HepG2 (cell line): ENCODE measurements around the gene CACNG4. TPM values are rescaled to one million over a fixed set of nuclear protein-coding genes. Genes with fewer than 3 reads are reported as not detected.
A peak's percentile ranks its signal among the peaks of the same experiment; 100 is the strongest.

Source experiments
- ATAC-seq: fragments of 200-7000 bp; cut with Tn5 transposase; 3 replicates; pipeline ENCODE4 v1.9.1; 2020; ENCODE audit warnings: mild to moderate bottlenecking, moderate library complexity
- BruUV-seq: library from RNA; stranded (reverse); fragments of 400-500 nt; replicated peaks from 2 replicates; lab custom pipeline; 2021; lab: Mats Ljungman, UMichigan
- CTCF ChIA-PET: fragments of 300-600 bp; formaldehyde crosslinking; extraction: SDS; loops from one replicate; lab custom pipeline; 2021; ENCODE audit warnings: low total read pairs, inconsistent platforms, low intra/inter-chr PET ratio; lab: Yijun Ruan, JAX
- POLR2A ChIA-PET: fragments of 350-600 bp; sonication (Branson Sonifier 250); formaldehyde crosslinking; loops from one replicate; lab custom pipeline; 2020; ENCODE audit warnings: antibody characterized with exemption, inconsistent platforms; lab: Yijun Ruan, JAX
- DNase-seq: peaks from one replicate; pipeline ENCODE4 v3.0.0-alpha.2; 2015; ENCODE audit warnings: low spot score
- FAIRE-seq: peaks from 3 replicates; lab custom pipeline; 2011; peaks lifted over from hg19 to GRCh38; lab: Jason Lieb, UNC
- H2AFZ ChIP-seq: one replicate; pipeline ENCODE4 v1.6.1; 2011; ENCODE audit warnings: low read length, inconsistent platforms
- H3K27ac ChIP-seq: fragments of 300-600 bp; 3 replicates; pipeline ENCODE4 v1.8.0; 2011; ENCODE audit warnings: mixed run types, mild to moderate bottlenecking, mixed read lengths, low read length, inconsistent platforms; ENCODE audit not compliant: insufficient read depth; ENCODE audit errors: extremely low read length
- H3K27me3 ChIP-seq, 2 experiments: fragments of 200-600 bp in 1 of 2; 2 replicates in 1 of 2; 3 replicates in 1 of 2; pipeline versions ENCODE4 v1.6.0 to v1.8.0; 2011; ENCODE audit warnings: low read length in 2 of 2, mild to moderate bottlenecking in 2 of 2, moderate library complexity in 2 of 2, inconsistent platforms in 1 of 2; ENCODE audit not compliant: insufficient read depth in 2 of 2, control insufficient read depth in 1 of 2
- H3K36me3 ChIP-seq, 2 experiments: fragments of 200-600 bp in 1 of 2; replicated peaks in 1 of 2; 2 replicates in 1 of 2; 3 replicates in 1 of 2; pipeline versions ENCODE4 v1.5.1 to v1.8.0; 2011; ENCODE audit warnings: low read length in 2 of 2, inconsistent platforms in 1 of 2; ENCODE audit not compliant: insufficient read depth in 2 of 2, control insufficient read depth in 1 of 2
- H3K4me1 ChIP-seq: 2 replicates; pipeline ENCODE4 v1.5.1; 2012; ENCODE audit warnings: low read length, inconsistent platforms; ENCODE audit not compliant: insufficient read depth
- H3K4me2 ChIP-seq: 2 replicates; pipeline ENCODE4 v1.6.0; 2011; ENCODE audit warnings: low read depth, low read length, inconsistent platforms
- H3K4me3 ChIP-seq, 3 experiments: fragments of 200-600 bp in 1 of 3; sonication (generic), shearing (Covaris generic) in 1 of 3; replicated peaks in 1 of 3; 2 replicates each; pipeline ENCODE4 v1.5.1; 2011 to 2016; ENCODE audit warnings: low read length in 3 of 3, inconsistent platforms in 2 of 3, low read depth in 2 of 3, mild to moderate bottlenecking in 2 of 3, control low read depth in 1 of 3, mixed read lengths in 1 of 3; ENCODE audit not compliant: insufficient read depth in 1 of 3
- H3K79me2 ChIP-seq: one replicate; pipeline ENCODE4 v1.6.1; 2011; ENCODE audit warnings: low read length, inconsistent platforms; ENCODE audit not compliant: insufficient read depth
- H3K9ac ChIP-seq: 2 replicates; pipeline ENCODE4 v1.6.0; 2011; ENCODE audit warnings: mild to moderate bottlenecking, low read depth, low read length, inconsistent platforms; ENCODE audit not compliant: insufficient read depth
- H3K9me3 ChIP-seq: 2 replicates; pipeline ENCODE4 v1.5.1; 2012; ENCODE audit warnings: mild to moderate bottlenecking, low read length
- H4K20me1 ChIP-seq: 2 replicates; pipeline ENCODE4 v1.6.0; 2011; ENCODE audit warnings: inconsistent platforms, mild to moderate bottlenecking, low read length, moderate library complexity; ENCODE audit not compliant: insufficient read depth
- CBX2 ChIP-seq, 2 experiments: fragments of 200-600 bp in 1 of 2; sonication (generic); formaldehyde crosslinking in 1 of 2; IDR thresholded peaks; 2 replicates each; pipeline versions ENCODE4 v1.7.0 to v1.8.1; 2018 to 2022; ENCODE audit warnings: low read depth in 2 of 2, low read length in 1 of 2, mild to moderate bottlenecking in 1 of 2, missing genetic modification reagents in 1 of 2
- MAFF ChIP-seq: IDR thresholded peaks from 2 replicates; pipeline ENCODE4 v1.6.1; 2011; ENCODE audit warnings: low read depth, low read length, improper control_type of control experiment
- MAFK ChIP-seq, 2 experiments: IDR thresholded peaks in 1 of 2; conservative IDR thresholded peaks in 1 of 2; 2 replicates each; pipeline ENCODE4 v1.6.1; 2011; ENCODE audit warnings: improper control_type of control experiment in 2 of 2, low read length in 2 of 2
- NFYB ChIP-seq: sonication (generic); formaldehyde crosslinking; IDR thresholded peaks from 2 replicates; pipeline ENCODE4 v1.4.0; 2020; ENCODE audit warnings: missing genetic modification reagents
- REL ChIP-seq: sonication (generic); formaldehyde crosslinking; conservative IDR thresholded peaks from 2 replicates; pipeline ENCODE4 v1.8.0; 2022; ENCODE audit warnings: mild to moderate bottlenecking, missing genetic modification reagents, moderate library complexity
- SMYD3 ChIP-seq: sonication (generic); formaldehyde crosslinking; IDR thresholded peaks from 2 replicates; pipeline ENCODE4 v1.8.1; 2023; ENCODE audit warnings: mild to moderate bottlenecking, missing genetic modification reagents
- WIZ ChIP-seq: sonication (generic); formaldehyde crosslinking; IDR thresholded peaks from 2 replicates; pipeline ENCODE4 v1.5.1; 2020; ENCODE audit warnings: mild to moderate bottlenecking, missing genetic modification reagents
- YEATS4 ChIP-seq: sonication (generic); formaldehyde crosslinking; IDR thresholded peaks from 2 replicates; pipeline ENCODE4 v1.4.0; 2020; ENCODE audit warnings: missing genetic modification reagents, borderline replicate concordance
- ZC3H4 ChIP-seq: sonication (generic); formaldehyde crosslinking; IDR thresholded peaks from 2 replicates; pipeline ENCODE4 v1.4.0; 2020; ENCODE audit warnings: missing genetic modification reagents, borderline replicate concordance
- ZNF432 ChIP-seq: sonication (generic); formaldehyde crosslinking; IDR thresholded peaks from 2 replicates; pipeline ENCODE4 v1.5.0; 2020; ENCODE audit warnings: missing genetic modification reagents, mild to moderate bottlenecking, borderline replicate concordance
- ZNF44 ChIP-seq: sonication (generic); formaldehyde crosslinking; IDR thresholded peaks from 2 replicates; pipeline ENCODE4 v1.5.1; 2020; ENCODE audit warnings: mild to moderate bottlenecking, missing genetic modification reagents
- ZNF572 ChIP-seq: sonication (generic); formaldehyde crosslinking; IDR thresholded peaks from 2 replicates; pipeline ENCODE4 v1.5.1; 2020; ENCODE audit warnings: mild to moderate bottlenecking, missing genetic modification reagents
- ZSCAN25 ChIP-seq: sonication (generic); formaldehyde crosslinking; IDR thresholded peaks from 2 replicates; pipeline ENCODE4 v1.8.0; 2022; ENCODE audit warnings: mild to moderate bottlenecking, missing genetic modification reagents
- WGBS: methylation state at CpG from one replicate; pipeline ENCODE4 v1.1.6; 2017; ENCODE audit warnings: low lambda C conversion rate; 5-methylcytosine and 5-hydroxymethylcytosine counted together
- in situ Hi-C: cut with HindIII; loops from 2 replicates; pipeline ENCODE4 v1.10.0; 2017; ENCODE audit warnings: low pct_unique_long_range_greater_than_20kb; ENCODE audit not compliant: extremely low pct_ligation_motif_present
- intact Hi-C: fragments of 100-400 bp; cut with micrococcal nuclease; formaldehyde crosslinking; loops from one replicate; pipeline ENCODE4 v1.10.0; 2022; ENCODE audit not compliant: unreplicated experiment
- polyA plus RNA-seq, 8 experiments: library from polyadenylated mRNA; depleted of rRNA in 3 of 8; stranded (reverse) in 7 of 8; unstranded in 1 of 8; fragments of >200 nt; fragmentation: Illumina TruSeq in 4 of 8; extraction: Trizol in 4 of 8; gene quantifications; 2 replicates each; pipeline versions ENCODE4 v1.2.1 to v1.2.3, GENCODE V29; 2011 to 2016; ENCODE audit warnings: low read depth in 4 of 8, missing spikeins in 1 of 8, mixed read lengths in 1 of 8; ENCODE audit not compliant: insufficient read depth in 1 of 8
- total RNA-seq, 5 experiments: library from RNA; depleted of rRNA; stranded (reverse); fragments of >200 nt; fragmentation: Illumina TruSeq; extraction: Trizol; gene quantifications; 2 replicates each; pipeline ENCODE4 v1.2.3, GENCODE V29; 2016; ENCODE audit warnings: low read depth in 1 of 5
- TF ChIP-seq, protein P1 (sequence below), 2 experiments: fragments of 450-650 bp in 1 of 2; sonication (generic) in 1 of 2; formaldehyde crosslinking; IDR thresholded peaks; 2 replicates each; pipeline versions ENCODE4 v1.5.0 to v1.8.0; 2020 to 2022; ENCODE audit warnings: mild to moderate bottlenecking in 1 of 2, missing genetic modification reagents in 1 of 2
- TF ChIP-seq, protein P2 (sequence below): sonication (generic); formaldehyde crosslinking; IDR thresholded peaks from 2 replicates; pipeline ENCODE4 v1.4.0; 2020; ENCODE audit warnings: missing genetic modification reagents
- TF ChIP-seq, protein P3 (sequence below): sonication (generic); formaldehyde crosslinking; IDR thresholded peaks from 2 replicates; pipeline ENCODE4 v1.5.0; 2020; ENCODE audit warnings: missing genetic modification reagents

Gene CACNG4
- total and polyA plus RNA-seq, 2 of the 13 experiments (the other 11 are each of a cell fraction or from before 2014, with no cell fraction given) = 0.09 TPM

DNA sequence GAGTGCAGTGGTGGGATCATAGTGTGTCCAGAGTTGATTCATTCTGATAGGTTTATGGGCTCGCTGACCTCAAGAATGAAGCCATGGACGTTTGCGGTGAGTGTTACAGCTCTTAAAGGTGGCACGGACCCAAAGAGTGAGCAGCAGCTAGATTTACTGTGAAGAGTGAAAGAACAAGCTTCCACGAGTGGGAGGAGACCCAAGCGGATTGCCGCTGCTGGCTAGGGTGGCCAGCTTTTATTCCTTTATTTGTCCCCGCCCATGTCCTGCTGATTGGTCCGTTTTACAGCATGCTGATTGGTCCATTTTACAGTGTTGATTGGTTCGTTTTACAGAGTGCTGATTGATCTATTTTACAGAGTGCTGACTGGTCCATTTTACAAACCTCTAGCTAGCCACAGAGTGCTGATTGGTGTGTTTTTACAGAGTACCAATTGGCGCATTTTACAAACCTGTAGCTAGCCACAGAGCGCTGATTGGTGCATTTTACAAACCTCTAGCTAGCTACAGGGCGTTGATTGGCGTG, 17.5 kb downstream of the CACNG4 start:
- no peak overlapping the region for H3K4me3 ChIP-seq
- no peak for FAIRE-seq
- no peak overlapping the region for H2AFZ ChIP-seq
- BruUV-seq = no TSS peak
- H3K4me2 ChIP-seq = no peak overlapping the region
- ATAC-seq = no peak
- no peak for DNase-seq
- no peaks in the 10 kb centered on the region; the same call in 1 of the 2 replicates for H4K20me1 ChIP-seq
- TF ChIP-seq MAFF (peak; percentile 76), MAFK (conservative IDR thresholded peaks at IDR 0.05 in 1 of 2, IDR thresholded peaks at IDR 0.05 in 1 of 2; ENCODE audit: low read length in 2 of 2) (peak; percentile 26 to 82; a peak in 2 of 4 replicates), ZNF432 (CRISPR knock-in tag) (no peak), NFYB (peak; percentile 44; the same call in 1 of the 2 replicates)
- H3K27ac ChIP-seq = no peak overlapping the region
- peaks cover 6 to 70% of the 10 kb centered on the region in 2 experiments; a peak in 4 of 5 replicates for H3K27me3 ChIP-seq
- POLR2A ChIA-PET = no interaction called here
- no peaks in the 10 kb centered on the region for H3K79me2 ChIP-seq
- 47% methylated on average over 14 of the region's 14 CpGs for WGBS
- in situ Hi-C loops (no loop called here), intact Hi-C loops (no loop called here)
- no peaks in the 10 kb centered on the region for H3K9me3 ChIP-seq
- H3K4me1 ChIP-seq = no peaks in the 10 kb centered on the region
- CTCF ChIA-PET = no interaction called here
- no peaks in the 10 kb centered on the region for H3K36me3 ChIP-seq
- H3K9ac ChIP-seq = no peak overlapping the region

DNA sequence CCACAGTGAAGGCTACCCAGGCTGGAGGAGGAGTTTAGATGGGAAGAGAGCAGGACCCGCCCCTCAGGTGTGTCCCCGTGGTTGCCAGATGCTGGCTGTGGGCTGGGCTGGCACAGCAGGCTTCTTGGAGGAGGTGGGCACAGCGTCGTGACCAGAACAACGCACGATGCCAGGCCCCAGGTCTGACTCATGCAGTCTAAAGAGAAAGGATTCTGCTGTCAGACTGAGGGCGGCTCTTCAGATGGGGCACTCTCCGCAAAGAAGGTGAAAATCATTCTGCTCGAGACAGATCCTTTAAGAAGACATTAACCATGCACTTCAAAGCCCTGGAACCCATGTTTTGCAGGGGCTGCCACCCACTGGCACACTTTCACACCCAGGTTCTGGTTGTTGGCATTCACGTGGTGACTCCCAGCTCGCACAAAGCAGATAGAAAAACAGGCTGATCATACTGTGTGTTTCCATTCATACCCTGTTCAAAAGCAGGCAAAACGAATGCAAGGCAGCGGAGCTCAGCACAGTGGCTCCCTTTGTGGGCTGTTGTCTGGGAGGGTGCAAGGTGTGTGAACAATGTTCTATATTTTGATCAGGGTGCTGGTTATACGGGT, 19.0 kb downstream of the CACNG4 start:
- H3K9ac ChIP-seq = no peak overlapping the region
- intact Hi-C loops (no loop called here), in situ Hi-C loops (no loop called here)
- no peaks in the 10 kb centered on the region; the same call in 1 of the 2 replicates for H4K20me1 ChIP-seq
- no peaks in the 10 kb centered on the region for H3K36me3 ChIP-seq
- BruUV-seq = no TSS peak
- WGBS = 35% methylated on average over 14 of the region's 14 CpGs
- no peak overlapping the region for H2AFZ ChIP-seq
- peaks cover 8 to 68% of the 10 kb centered on the region in 2 experiments for H3K27me3 ChIP-seq
- H3K79me2 ChIP-seq = no peaks in the 10 kb centered on the region
- FAIRE-seq (no peak), ATAC-seq (no peak), DNase-seq (no peak)
- no peak overlapping the region for H3K4me2 ChIP-seq
- no peak overlapping the region for H3K27ac ChIP-seq
- ChIA-PET POLR2A (no interaction called here), CTCF (no interaction called here)
- no peak overlapping the region for H3K4me3 ChIP-seq
- H3K9me3 ChIP-seq = no peaks in the 10 kb centered on the region
- H3K4me1 ChIP-seq = no peaks in the 10 kb centered on the region
- no peak for TF ChIP-seq REL (CRISPR knock-in tag)
- TF ChIP-seq, protein P1, sequence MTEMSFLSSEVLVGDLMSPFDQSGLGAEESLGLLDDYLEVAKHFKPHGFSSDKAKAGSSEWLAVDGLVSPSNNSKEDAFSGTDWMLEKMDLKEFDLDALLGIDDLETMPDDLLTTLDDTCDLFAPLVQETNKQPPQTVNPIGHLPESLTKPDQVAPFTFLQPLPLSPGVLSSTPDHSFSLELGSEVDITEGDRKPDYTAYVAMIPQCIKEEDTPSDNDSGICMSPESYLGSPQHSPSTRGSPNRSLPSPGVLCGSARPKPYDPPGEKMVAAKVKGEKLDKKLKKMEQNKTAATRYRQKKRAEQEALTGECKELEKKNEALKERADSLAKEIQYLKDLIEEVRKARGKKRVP (CRISPR knock-in tag; IDR thresholded peaks at IDR 0.05) = no peak
- TF ChIP-seq WIZ (CRISPR knock-in tag) = no peak
- no peak for TF ChIP-seq ZC3H4 (CRISPR knock-in tag)
- TF ChIP-seq, protein P2, sequence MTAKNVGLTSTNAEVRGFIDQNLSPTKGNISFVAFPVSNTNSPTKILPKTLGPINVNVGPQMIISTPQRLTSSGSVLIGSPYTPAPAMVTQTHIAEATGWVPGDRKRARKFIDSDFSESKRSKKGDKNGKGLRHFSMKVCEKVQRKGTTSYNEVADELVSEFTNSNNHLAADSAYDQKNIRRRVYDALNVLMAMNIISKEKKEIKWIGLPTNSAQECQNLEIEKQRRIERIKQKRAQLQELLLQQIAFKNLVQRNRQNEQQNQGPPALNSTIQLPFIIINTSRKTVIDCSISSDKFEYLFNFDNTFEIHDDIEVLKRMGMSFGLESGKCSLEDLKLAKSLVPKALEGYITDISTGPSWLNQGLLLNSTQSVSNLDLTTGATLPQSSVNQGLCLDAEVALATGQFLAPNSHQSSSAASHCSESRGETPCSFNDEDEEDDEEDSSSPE = no peak
- TF ChIP-seq, protein P3, sequence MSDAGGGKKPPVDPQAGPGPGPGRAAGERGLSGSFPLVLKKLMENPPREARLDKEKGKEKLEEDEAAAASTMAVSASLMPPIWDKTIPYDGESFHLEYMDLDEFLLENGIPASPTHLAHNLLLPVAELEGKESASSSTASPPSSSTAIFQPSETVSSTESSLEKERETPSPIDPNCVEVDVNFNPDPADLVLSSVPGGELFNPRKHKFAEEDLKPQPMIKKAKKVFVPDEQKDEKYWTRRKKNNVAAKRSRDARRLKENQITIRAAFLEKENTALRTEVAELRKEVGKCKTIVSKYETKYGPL (CRISPR knock-in tag) = no peak
- TF ChIP-seq ZNF44 (CRISPR knock-in tag) = no peak
- TF ChIP-seq YEATS4 = no peak
- 0 out of 2 replicates have a peak, but pooled peaks have one; percentile 56 for TF ChIP-seq CBX2 (IDR thresholded peaks at IDR 0.05; ENCODE audit: low read depth, low read length)
- no peak for TF ChIP-seq CBX2 (CRISPR knock-in tag; IDR thresholded peaks at IDR 0.05; ENCODE audit: low read depth)
- no peak for TF ChIP-seq SMYD3 (CRISPR knock-in tag)
- no peak for TF ChIP-seq ZSCAN25 (CRISPR knock-in tag)
- no peak for TF ChIP-seq ZNF572 (CRISPR knock-in tag)
